ENCODE measurements around the gene MLH3. TPM values are rescaled to one million over a fixed set of nuclear protein-coding genes. Genes with fewer than 3 reads are reported as not detected.

MLH3 gene
- total RNA-seq, 2 experiments from 2014 or later, result 28.1 to 30.8 TPM

GRCh38 chr14:75032939-75033338 lies 18.3 kb downstream of the MLH3 start:
- peaks cover 31% of the 10 kb centered on the region for H3K36me3 Mint-ChIP-seq (ENCODE audit: low read depth)
- intact Hi-C loops (cut with DNase I, micrococcal nuclease), result no loop called here
- H3K27me3 Mint-ChIP-seq, result no peaks in the 10 kb centered on the region
- no peak for DNase-seq
- H3K4me1 Mint-ChIP-seq, result no peaks in the 10 kb centered on the region
- ChIA-PET POLR2A (no interaction called here), CTCF (interaction anchor here (1.1 to 1.6 kb wide), 2 partner anchors 9 to 22 kb away, joined by 3 read pairs; no protein-coding TSS in a partner anchor)
- no peak overlapping the region for H3K4me3 Mint-ChIP-seq
- no peak for ATAC-seq
- H3K9me3 Mint-ChIP-seq (ENCODE audit: low read depth), result no peaks in the 10 kb centered on the region
- no peak overlapping the region for H3K27ac Mint-ChIP-seq

DNA sequence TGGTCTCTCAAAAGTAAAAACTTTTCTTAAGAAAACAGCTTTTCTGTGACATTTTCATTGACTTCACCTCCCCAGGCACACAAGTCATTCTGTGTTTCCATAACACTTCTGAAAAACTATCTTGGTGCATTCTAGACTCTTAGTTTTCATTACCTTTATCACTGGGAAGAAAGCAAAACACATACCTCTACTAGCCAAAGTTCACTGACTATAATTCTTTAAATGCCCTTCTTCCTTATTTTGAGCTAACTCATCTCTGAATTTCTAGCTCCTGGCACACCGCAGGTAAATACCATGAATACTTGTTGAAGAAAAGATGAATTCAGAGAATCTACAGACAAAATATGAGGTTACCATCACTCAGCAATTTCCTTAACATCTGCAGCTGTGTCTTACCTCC lies 21.1 kb downstream of the MLH3 start:
- Mint-ChIP-seq H3K36me3 (ENCODE audit: low read depth) (peaks cover 20% of the 10 kb centered on the region), H3K4me1 (no peaks in the 10 kb centered on the region), H3K9me3 (ENCODE audit: low read depth) (no peaks in the 10 kb centered on the region), H3K27ac (no peak overlapping the region), H3K27me3 (no peaks in the 10 kb centered on the region), H3K4me3 (no peak overlapping the region)
- ATAC-seq (no peak), DNase-seq (no peak)
- CTCF ChIA-PET, result interaction anchor here (0.5 kb wide), 1 partner anchor 813 kb away, joined by 3 read pairs; no protein-coding TSS in a partner anchor
- intact Hi-C loops (cut with DNase I, micrococcal nuclease), result no loop called here
- POLR2A ChIA-PET, result no interaction called here

- no peak for ATAC-seq
- Mint-ChIP-seq H3K9me3 (ENCODE audit: low read depth) (no peaks in the 10 kb centered on the region), H3K4me3 (no peak overlapping the region), H3K4me1 (no peaks in the 10 kb centered on the region), H3K27me3 (no peaks in the 10 kb centered on the region), H3K36me3 (ENCODE audit: low read depth) (peaks cover 23% of the 10 kb centered on the region), H3K27ac (no peak overlapping the region)
- intact Hi-C loops (cut with DNase I, micrococcal nuclease), result no loop called here
- CTCF ChIA-PET, result interaction anchor here (0.7 kb wide), 1 partner anchor 26 kb away, joined by 4 read pairs; no protein-coding TSS in a partner anchor
- no peak for DNase-seq
- POLR2A ChIA-PET, result no interaction called here
Measured at GRCh38 chr14:75025876-75026275, 25.4 kb downstream of the MLH3 start.

- intact Hi-C loops (cut with DNase I, micrococcal nuclease), result no loop called here
- no peaks in the 10 kb centered on the region for H3K9me3 Mint-ChIP-seq (ENCODE audit: low read depth)
- peaks cover 24% of the 10 kb centered on the region for H3K36me3 Mint-ChIP-seq (ENCODE audit: low read depth)
- POLR2A ChIA-PET, result no interaction called here
- H3K27me3 Mint-ChIP-seq, result no peaks in the 10 kb centered on the region
- CTCF ChIA-PET, result interaction anchor here (0.7 to 0.9 kb wide), 3 partner anchors 25 to 171 kb away, joined by 3 read pairs; no protein-coding TSS in a partner anchor
- no peak overlapping the region for H3K27ac Mint-ChIP-seq
- DNase-seq (no peak), ATAC-seq (no peak)
- H3K4me1 Mint-ChIP-seq, result no peaks in the 10 kb centered on the region
- no peak overlapping the region for H3K4me3 Mint-ChIP-seq
Measured at GRCh38 chr14:75025082-75025481, 26.2 kb downstream of the MLH3 start.

- no peak for ATAC-seq
- Mint-ChIP-seq H3K27ac (no peak overlapping the region), H3K9me3 (ENCODE audit: low read depth) (no peaks in the 10 kb centered on the region), H3K4me1 (no peaks in the 10 kb centered on the region), H3K36me3 (ENCODE audit: low read depth) (peaks cover 29% of the 10 kb centered on the region), H3K27me3 (no peaks in the 10 kb centered on the region), H3K4me3 (no peak overlapping the region)
- intact Hi-C loops (cut with DNase I, micrococcal nuclease), result no loop called here
- no peak for DNase-seq
- ChIA-PET POLR2A (no interaction called here), CTCF (interaction anchor here (0.6 to 2.1 kb wide), 9 partner anchors 10 to 162 kb away, joined by 3 to 8 read pairs (median 4); no protein-coding TSS in a partner anchor)
Measured at GRCh38 chr14:75023108-75023507, 28.2 kb downstream of the MLH3 start.

DNA sequence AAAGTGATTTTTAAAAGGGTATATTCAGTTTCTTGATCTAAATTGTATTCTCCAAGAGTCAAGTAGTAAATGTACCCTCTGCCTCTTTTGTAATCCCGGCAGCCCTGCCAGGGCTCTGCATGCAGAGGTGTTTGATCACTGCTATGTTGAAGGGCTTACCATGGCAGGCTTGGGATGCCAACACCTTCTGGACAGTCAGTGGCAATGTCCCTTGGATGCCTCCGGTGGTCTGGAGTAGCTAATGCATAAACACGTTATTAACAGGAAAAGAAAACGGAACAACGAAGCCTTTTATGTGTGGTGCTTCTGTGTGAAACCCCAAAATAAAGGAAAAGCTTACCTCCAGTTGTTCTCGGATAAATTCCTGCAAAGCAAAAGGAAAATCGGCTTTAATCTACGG lies 28.6 kb downstream of the MLH3 start:
- peak; percentile 24 for DNase-seq
- ChIA-PET POLR2A (no interaction called here), CTCF (interaction anchor here (0.7 to 2.1 kb wide), 9 partner anchors 9 to 162 kb away, joined by 3 to 8 read pairs (median 4); no protein-coding TSS in a partner anchor)
- H3K36me3 Mint-ChIP-seq (ENCODE audit: low read depth), result peaks cover 27% of the 10 kb centered on the region
- no peak overlapping the region for H3K4me3 Mint-ChIP-seq
- H3K27ac Mint-ChIP-seq, result no peak overlapping the region
- ATAC-seq, result peak; percentile 60
- H3K27me3 Mint-ChIP-seq, result no peaks in the 10 kb centered on the region
- H3K9me3 Mint-ChIP-seq (ENCODE audit: low read depth), result no peaks in the 10 kb centered on the region
- H3K4me1 Mint-ChIP-seq, result no peaks in the 10 kb centered on the region
- intact Hi-C loops (cut with DNase I, micrococcal nuclease), result no loop called here

DNA sequence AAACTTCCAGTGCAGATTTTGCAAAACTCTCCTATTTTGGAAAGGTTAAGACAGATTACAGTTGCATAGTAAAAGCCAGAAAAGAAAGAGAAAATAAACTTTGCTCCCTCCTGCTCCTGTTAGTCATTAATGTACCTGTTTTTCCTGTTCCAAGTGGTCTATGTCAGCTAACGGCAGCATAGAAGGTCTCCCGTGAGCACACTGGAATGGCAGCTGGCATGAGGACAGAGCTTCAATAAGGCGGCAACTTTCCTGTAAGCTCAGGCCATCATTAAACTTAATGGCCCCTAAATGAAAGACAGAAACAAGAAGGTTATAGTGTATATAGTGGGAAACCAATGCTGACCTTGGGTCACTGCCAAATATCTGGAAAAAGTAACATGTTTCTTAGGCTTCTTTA lies 32.6 kb downstream of the MLH3 start:
- H3K4me3 Mint-ChIP-seq, result no peak overlapping the region
- no peaks in the 10 kb centered on the region for H3K9me3 Mint-ChIP-seq (ENCODE audit: low read depth)
- intact Hi-C loops (cut with DNase I, micrococcal nuclease), result no loop called here
- peaks cover 40% of the 10 kb centered on the region for H3K36me3 Mint-ChIP-seq (ENCODE audit: low read depth)
- POLR2A ChIA-PET, result interaction anchor here (0.5 kb wide), 1 partner anchor 92 kb away, joined by 3 read pairs; no protein-coding TSS in a partner anchor
- DNase-seq (no peak), ATAC-seq (no peak)
- H3K27me3 Mint-ChIP-seq, result no peaks in the 10 kb centered on the region
- no peak overlapping the region for H3K27ac Mint-ChIP-seq
- no peaks in the 10 kb centered on the region for H3K4me1 Mint-ChIP-seq
- CTCF ChIA-PET, result interaction anchor here (0.8 to 1.2 kb wide), 4 partner anchors 16 to 69 kb away, joined by 3 to 5 read pairs (median 4); partner anchors contain the start of genes ACYP1 and EIF2B2

DNA sequence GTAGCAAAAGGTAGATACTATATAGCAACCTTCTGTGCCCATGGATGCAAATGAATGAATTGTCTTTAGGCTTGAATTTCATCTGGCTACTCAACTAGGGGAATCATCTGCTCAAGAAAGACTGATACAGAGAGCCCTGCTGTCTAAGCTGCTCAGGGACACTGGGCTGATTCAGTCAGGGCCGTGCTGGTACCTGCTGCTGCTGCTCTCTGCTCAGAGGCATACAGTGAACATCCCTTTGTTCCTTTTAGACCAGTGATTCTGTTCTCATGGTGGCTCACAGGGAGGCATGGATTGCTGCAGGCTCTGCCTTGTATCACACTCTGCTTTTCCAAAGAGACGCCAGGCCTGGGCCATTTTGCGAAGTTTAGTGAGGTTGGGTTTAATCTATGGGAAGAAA lies 34.5 kb downstream of the MLH3 start:
- Mint-ChIP-seq H3K27me3 (no peaks in the 10 kb centered on the region), H3K27ac (no peak overlapping the region), H3K9me3 (ENCODE audit: low read depth) (no peaks in the 10 kb centered on the region), H3K36me3 (ENCODE audit: low read depth) (peaks cover 45% of the 10 kb centered on the region), H3K4me3 (no peak overlapping the region), H3K4me1 (peaks cover 8% of the 10 kb centered on the region)
- intact Hi-C loops (cut with DNase I, micrococcal nuclease), result no loop called here
- DNase-seq (no peak), ATAC-seq (no peak)
- ChIA-PET CTCF (no interaction called here), POLR2A (no interaction called here)

DNA sequence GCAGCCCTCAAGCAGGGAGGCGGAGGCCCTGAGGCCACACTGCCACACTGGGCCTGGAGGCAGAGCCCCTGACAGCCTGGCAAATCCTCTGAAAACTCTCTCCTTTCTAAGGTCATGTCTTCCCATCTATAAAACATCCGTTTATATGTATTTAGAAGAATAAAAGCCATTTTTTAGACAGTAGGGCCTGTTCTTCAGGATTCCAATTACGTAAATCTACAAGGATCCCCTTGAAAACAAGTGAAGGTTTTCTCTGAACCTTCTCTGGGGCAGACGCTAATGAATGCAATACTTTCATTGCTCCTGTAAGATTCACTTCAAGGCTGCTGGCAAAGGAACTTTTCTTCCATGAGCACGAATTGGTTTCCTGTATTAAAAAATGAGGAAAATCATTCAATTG lies 35.8 kb downstream of the MLH3 start:
- H3K36me3 Mint-ChIP-seq (ENCODE audit: low read depth), result peaks cover 41% of the 10 kb centered on the region

DNA sequence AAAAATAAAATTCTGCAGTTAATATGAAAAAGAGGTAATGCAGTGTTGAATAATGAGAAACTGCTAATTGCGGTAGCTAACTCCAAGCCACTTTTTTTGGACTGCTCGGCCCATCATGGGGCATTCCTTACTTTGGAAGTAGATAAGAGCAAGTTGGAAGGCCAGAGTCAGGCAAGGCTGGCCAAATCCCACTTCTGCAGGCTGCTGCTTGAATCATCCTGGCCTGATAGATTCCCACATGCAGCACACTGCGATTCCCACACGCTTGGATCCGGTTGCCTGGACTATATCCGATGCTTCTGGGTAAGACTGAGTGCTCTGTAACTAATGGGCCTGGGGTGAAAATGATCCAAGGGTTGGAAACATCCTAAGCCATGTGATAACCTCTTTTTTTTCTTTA lies 38.0 kb downstream of the MLH3 start:
- Mint-ChIP-seq H3K4me1 (peaks cover 25% of the 10 kb centered on the region), H3K9me3 (ENCODE audit: low read depth) (no peaks in the 10 kb centered on the region), H3K36me3 (ENCODE audit: low read depth) (peaks cover 34% of the 10 kb centered on the region), H3K27ac (no peak overlapping the region), H3K4me3 (no peak overlapping the region), H3K27me3 (no peaks in the 10 kb centered on the region)
- POLR2A ChIA-PET, result no interaction called here
- no peak for DNase-seq
- CTCF ChIA-PET, result interaction anchor here (1.0 to 1.3 kb wide), 2 partner anchors 9 kb away, joined by 3 read pairs; no protein-coding TSS in a partner anchor
- no peak for ATAC-seq
- intact Hi-C loops (cut with DNase I, micrococcal nuclease), result loop anchor here in 1 of 2 experiments (5.0 kb wide), 1 partner anchor 79 kb away; no protein-coding TSS in a partner anchor

More for the DNA sequence above, 35.8 kb downstream of the MLH3 start:
- Mint-ChIP-seq H3K27me3 (no peaks in the 10 kb centered on the region), H3K9me3 (ENCODE audit: low read depth) (no peaks in the 10 kb centered on the region), H3K4me3 (no peak overlapping the region), H3K4me1 (peaks cover 19% of the 10 kb centered on the region), H3K27ac (no peak overlapping the region)
- DNase-seq, result no peak
- intact Hi-C loops (cut with DNase I, micrococcal nuclease), result no loop called here
- no peak for ATAC-seq
- CTCF ChIA-PET, result interaction anchor here (0.6 to 1.2 kb wide), 2 partner anchors 70 to 205 kb away, joined by 3 to 4 read pairs; no protein-coding TSS in a partner anchor
- POLR2A ChIA-PET, result no interaction called here

- CTCF ChIA-PET, result interaction anchor here (0.6 to 1.7 kb wide), 3 partner anchors 11 to 26 kb away, joined by 3 to 7 read pairs (median 3); no protein-coding TSS in a partner anchor
- Mint-ChIP-seq H3K27me3 (no peaks in the 10 kb centered on the region), H3K36me3 (ENCODE audit: low read depth) (peaks cover 42% of the 10 kb centered on the region), H3K4me1 (peaks cover 33% of the 10 kb centered on the region), H3K9me3 (ENCODE audit: low read depth) (no peaks in the 10 kb centered on the region), H3K4me3 (no peak overlapping the region), H3K27ac (peak overlapping the region; percentile 66)
- intact Hi-C loops (cut with DNase I, micrococcal nuclease), result loop anchor here in 1 of 2 experiments (5.0 kb wide), 1 partner anchor 81 kb away; no protein-coding TSS in a partner anchor
- peak; percentile 18 for DNase-seq
- POLR2A ChIA-PET, result interaction anchor here (0.6 kb wide), 2 partner anchors 88 to 93 kb away, joined by 5 read pairs; partner anchors contain the start of gene RPS6KL1
- ATAC-seq, result peak; percentile 87
Measured at GRCh38 chr14:75011356-75011994, 39.8 kb downstream of the MLH3 start.

Data from activated CD4-positive, alpha-beta T cell treated with anti-CD3 and anti-CD28 coated beads for 36 hours (primary cell).